IPS-18a (cell line): ENCODE measurements around the gene ACP4.

Source experiments
- H3K27ac ChIP-seq: one replicate; pipeline ENCODE4 v1.5.1; 2013; ENCODE audit warnings: low read length
- H3K27me3 ChIP-seq: one replicate; pipeline ENCODE4 v1.6.1; 2013; ENCODE audit warnings: mild to moderate bottlenecking, low read length; ENCODE audit not compliant: control insufficient read depth, insufficient read depth
- H3K36me3 ChIP-seq: one replicate; pipeline ENCODE4 v1.6.1; 2013; ENCODE audit warnings: low read depth, low read length; ENCODE audit not compliant: control insufficient read depth
- H3K4me1 ChIP-seq: one replicate; pipeline ENCODE4 v1.6.1; 2013; ENCODE audit warnings: low read depth, low read length; ENCODE audit not compliant: control insufficient read depth
- H3K4me3 ChIP-seq: one replicate; pipeline ENCODE4 v1.5.1; 2013; ENCODE audit warnings: low read length
- H3K9ac ChIP-seq: one replicate; pipeline ENCODE4 v1.6.1; 2013; ENCODE audit warnings: mild to moderate bottlenecking, low read length, moderate library complexity
- H3K9me3 ChIP-seq: one replicate; pipeline ENCODE4 v1.6.1; 2013; ENCODE audit warnings: low read depth, low read length; ENCODE audit not compliant: control insufficient read depth

The ACP4 gene

GRCh38 chr19:50792272-50793250 is 2.3 kb downstream of the ACP4 start:
- Histone ChIP-seq H3K36me3 (peaks cover 12% of the 10 kb centered on the region), H3K9ac (no peak overlapping the region), H3K4me3 (no peak overlapping the region), H3K4me1 (no peaks in the 10 kb centered on the region), H3K27me3 (no peaks in the 10 kb centered on the region), H3K9me3 (no peaks in the 10 kb centered on the region), H3K27ac (no peak overlapping the region)

DNA sequence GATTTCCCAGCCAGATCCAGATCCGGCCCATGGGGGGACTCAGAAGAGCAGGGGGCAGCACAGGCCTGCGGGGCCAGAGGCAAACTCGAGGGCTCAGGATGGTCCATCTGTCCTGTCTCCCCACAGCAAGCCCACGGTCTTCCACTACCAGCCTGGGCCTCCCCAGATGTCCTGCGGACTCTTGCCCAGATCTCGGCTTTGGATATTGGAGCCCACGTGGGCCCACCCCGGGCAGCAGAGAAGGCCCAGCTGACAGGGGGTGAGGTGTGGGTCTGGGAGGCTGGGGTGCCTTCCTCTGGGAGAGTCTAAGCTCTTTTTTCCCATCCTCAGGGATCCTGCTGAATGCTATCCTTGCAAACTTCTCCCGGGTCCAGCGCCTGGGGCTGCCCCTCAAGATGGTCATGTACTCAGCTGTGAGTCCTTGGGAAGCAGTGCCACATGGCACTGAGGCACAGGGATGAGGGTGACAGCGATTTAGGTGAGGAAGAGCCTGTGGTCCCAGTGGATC is 3.4 kb downstream of the ACP4 start:
- H3K4me3 ChIP-seq: no peak overlapping the region
- H3K4me1 ChIP-seq: no peaks in the 10 kb centered on the region
- H3K9ac ChIP-seq: no peak overlapping the region
- H3K36me3 ChIP-seq: peaks cover 23% of the 10 kb centered on the region
- no peaks in the 10 kb centered on the region for H3K27me3 ChIP-seq
- no peak overlapping the region for H3K27ac ChIP-seq
- H3K9me3 ChIP-seq: no peaks in the 10 kb centered on the region

DNA sequence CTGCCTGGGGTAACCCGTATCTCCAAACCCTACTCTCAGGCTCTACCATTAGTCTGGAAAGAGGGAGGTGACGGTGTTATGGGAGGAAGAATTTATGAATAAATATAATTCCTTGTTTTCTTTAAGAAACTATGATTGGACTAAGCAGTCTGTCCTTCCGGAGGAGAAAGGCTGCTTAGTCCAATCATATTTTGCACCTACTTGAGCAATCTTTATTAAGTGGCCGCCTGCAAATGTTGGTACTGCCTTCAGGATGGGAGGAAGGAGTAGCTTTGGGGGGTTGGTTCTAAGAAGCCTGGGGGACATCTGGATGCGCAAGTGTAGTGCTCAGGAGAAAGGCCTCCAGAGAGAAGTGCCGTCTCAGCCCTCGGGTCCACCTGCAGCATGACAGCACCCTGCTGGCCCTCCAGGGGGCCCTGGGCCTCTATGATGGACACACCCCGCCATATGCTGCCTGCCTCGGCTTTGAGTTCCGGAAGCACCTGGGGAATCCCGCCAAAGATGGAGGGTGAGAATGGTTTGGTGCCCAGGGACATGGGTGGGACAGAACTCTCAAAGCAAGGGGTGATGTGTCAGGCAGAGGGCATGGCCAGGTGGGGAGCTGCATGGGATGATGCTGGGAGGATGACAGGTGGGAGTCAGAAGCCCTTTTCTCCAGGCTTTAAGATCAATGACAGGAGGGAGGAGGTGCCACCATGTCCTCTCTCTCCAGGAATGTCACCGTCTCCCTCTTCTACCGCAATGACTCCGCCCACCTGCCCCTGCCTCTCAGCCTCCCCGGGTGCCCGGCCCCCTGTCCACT is 4.1 kb downstream of the ACP4 start:
- no peak overlapping the region for H3K4me3 ChIP-seq
- H3K27ac ChIP-seq: no peak overlapping the region
- no peaks in the 10 kb centered on the region for H3K9me3 ChIP-seq
- H3K4me1 ChIP-seq: no peaks in the 10 kb centered on the region
- H3K36me3 ChIP-seq: peaks cover 30% of the 10 kb centered on the region
- H3K27me3 ChIP-seq: no peaks in the 10 kb centered on the region
- no peak overlapping the region for H3K9ac ChIP-seq

- Histone ChIP-seq H3K36me3 (peaks cover 38% of the 10 kb centered on the region), H3K9me3 (no peaks in the 10 kb centered on the region), H3K9ac (no peak overlapping the region), H3K27me3 (no peaks in the 10 kb centered on the region), H3K4me3 (no peak overlapping the region), H3K4me1 (no peaks in the 10 kb centered on the region), H3K27ac (no peak overlapping the region)
Observed at GRCh38 chr19:50794876-50795663, 4.9 kb downstream of the ACP4 start.

DNA sequence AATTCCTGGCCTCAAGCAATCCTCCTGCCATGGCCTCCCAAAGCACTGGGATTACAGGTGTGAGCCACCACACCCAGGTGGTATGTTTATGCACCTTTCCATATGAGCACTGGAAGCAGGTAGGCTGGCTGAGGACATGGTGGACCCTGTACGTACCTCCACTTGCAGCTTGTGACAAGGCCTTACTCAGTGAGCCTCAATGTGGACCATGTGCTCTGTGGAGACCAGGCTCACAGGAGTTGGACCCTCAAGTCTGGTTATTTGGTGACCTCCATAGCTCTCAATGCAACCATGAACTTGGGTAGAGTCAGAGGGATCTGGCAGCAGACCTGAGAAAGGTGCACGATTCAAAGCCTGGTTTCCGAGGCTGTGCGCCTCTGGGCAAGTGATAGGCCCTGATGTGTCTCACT is 5.5 kb downstream of the ACP4 start:
- no peak overlapping the region for H3K27ac ChIP-seq
- H3K4me1 ChIP-seq: no peaks in the 10 kb centered on the region
- H3K27me3 ChIP-seq: no peaks in the 10 kb centered on the region
- H3K36me3 ChIP-seq: peaks cover 42% of the 10 kb centered on the region
- H3K9ac ChIP-seq: no peak overlapping the region
- no peak overlapping the region for H3K4me3 ChIP-seq
- no peaks in the 10 kb centered on the region for H3K9me3 ChIP-seq

GRCh38 chr19:50796128-50796633 is 6.0 kb downstream of the ACP4 start:
- Histone ChIP-seq H3K4me1 (no peaks in the 10 kb centered on the region), H3K4me3 (no peak overlapping the region), H3K9me3 (no peaks in the 10 kb centered on the region), H3K27ac (no peak overlapping the region), H3K27me3 (no peaks in the 10 kb centered on the region), H3K36me3 (peaks cover 47% of the 10 kb centered on the region), H3K9ac (no peak overlapping the region)

DNA sequence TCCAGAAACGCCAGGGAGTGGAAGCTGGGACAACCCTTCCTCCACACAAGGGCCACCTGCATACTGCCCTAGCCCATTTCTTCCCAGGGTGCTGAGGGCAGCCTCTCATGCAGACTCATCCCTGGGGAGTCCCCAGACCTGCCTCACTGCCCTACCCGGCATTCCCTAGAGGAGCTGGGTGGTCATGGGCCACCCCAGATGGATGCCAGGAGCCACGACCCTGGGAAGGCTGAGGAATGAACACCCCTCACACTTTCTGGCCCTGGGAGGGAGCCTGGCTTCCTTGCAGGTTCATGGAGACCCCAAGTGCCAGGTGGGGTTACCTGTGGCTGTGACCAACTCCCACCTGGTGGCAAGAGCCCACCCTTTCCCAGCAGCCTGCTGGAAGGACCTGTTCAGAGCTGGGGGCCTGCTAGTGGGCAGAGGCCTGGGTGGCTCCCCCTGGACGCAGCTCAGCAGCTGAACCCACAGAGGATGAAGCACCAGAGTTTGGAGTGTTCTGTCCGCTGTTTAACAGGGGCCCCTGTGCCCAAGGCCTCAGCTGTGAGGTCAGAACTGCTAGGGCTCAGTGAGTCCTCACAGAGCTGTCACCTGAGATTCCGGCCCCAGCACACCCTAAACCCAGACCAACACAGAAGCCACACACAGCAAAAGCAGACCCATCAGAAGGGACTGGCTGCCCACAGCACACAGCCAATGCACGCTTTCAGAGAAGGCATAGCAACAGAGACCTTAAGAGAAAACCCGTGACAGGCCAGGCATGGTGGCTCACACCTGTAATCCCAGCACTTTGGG is 6.6 kb downstream of the ACP4 start:
- Histone ChIP-seq H3K27me3 (no peaks in the 10 kb centered on the region), H3K27ac (no peak overlapping the region), H3K9ac (no peak overlapping the region), H3K4me3 (no peak overlapping the region), H3K9me3 (no peaks in the 10 kb centered on the region), H3K36me3 (peaks cover 51% of the 10 kb centered on the region), H3K4me1 (no peaks in the 10 kb centered on the region)

- Histone ChIP-seq H3K36me3 (peaks cover 57% of the 10 kb centered on the region), H3K9me3 (no peaks in the 10 kb centered on the region), H3K4me1 (peaks cover 4% of the 10 kb centered on the region), H3K27me3 (no peaks in the 10 kb centered on the region), H3K9ac (no peak overlapping the region), H3K4me3 (no peak overlapping the region), H3K27ac (no peak overlapping the region)
Observed at GRCh38 chr19:50797429-50797780, 7.2 kb downstream of the ACP4 start.

- no peak overlapping the region for H3K4me3 ChIP-seq
- peaks cover 8% of the 10 kb centered on the region for H3K4me1 ChIP-seq
- H3K36me3 ChIP-seq: peaks cover 61% of the 10 kb centered on the region
- H3K27ac ChIP-seq: no peak overlapping the region
- no peak overlapping the region for H3K9ac ChIP-seq
- no peaks in the 10 kb centered on the region for H3K9me3 ChIP-seq
- H3K27me3 ChIP-seq: no peaks in the 10 kb centered on the region
Observed at GRCh38 chr19:50797781-50798658, 7.8 kb downstream of the ACP4 start.
